Measurements from ENCODE around the gene CRYBA2.

DNA sequence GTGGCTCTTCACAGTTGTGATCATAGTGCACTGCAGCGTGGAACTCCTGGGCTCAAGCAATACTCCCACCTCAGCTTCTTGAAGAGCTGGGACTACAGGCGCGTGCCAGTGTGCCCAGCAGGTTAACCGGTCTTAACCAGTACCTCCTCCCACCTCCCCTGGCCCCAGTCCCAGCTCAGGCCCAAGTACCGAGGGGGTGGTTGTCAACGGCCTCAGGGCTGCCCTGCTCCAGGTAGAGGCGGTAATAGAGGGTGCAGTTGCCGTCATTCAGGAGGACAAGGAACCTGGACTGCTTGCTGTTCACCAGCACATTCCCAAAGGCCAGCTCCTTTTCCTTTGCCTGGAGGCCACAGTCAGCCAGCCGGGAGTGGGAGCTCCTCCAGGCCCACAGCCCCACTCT, 28.4 kb upstream of the CRYBA2 start:
- TF ChIP-seq, protein P1, sequence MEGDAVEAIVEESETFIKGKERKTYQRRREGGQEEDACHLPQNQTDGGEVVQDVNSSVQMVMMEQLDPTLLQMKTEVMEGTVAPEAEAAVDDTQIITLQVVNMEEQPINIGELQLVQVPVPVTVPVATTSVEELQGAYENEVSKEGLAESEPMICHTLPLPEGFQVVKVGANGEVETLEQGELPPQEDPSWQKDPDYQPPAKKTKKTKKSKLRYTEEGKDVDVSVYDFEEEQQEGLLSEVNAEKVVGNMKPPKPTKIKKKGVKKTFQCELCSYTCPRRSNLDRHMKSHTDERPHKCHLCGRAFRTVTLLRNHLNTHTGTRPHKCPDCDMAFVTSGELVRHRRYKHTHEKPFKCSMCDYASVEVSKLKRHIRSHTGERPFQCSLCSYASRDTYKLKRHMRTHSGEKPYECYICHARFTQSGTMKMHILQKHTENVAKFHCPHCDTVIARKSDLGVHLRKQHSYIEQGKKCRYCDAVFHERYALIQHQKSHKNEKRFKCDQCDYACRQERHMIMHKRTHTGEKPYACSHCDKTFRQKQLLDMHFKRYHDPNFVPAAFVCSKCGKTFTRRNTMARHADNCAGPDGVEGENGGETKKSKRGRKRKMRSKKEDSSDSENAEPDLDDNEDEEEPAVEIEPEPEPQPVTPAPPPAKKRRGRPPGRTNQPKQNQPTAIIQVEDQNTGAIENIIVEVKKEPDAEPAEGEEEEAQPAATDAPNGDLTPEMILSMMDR (IDR thresholded peaks at IDR 0.05; ENCODE audit: extremely low read depth in 1 of 2, insufficient read depth in 1 of 2, low read depth in 1 of 2, low read length in 2 of 2), result no peak
- TF ChIP-seq POLR2A (IDR thresholded peaks at IDR 0.05; ENCODE audit: low read depth, low read length) (no peak), POLR2AphosphoS5 (IDR thresholded peaks at IDR 0.05; ENCODE audit: insufficient read depth, low read depth, low read length) (no peak), EZH2 (IDR thresholded peaks at IDR 0.05; ENCODE audit: borderline replicate concordance, low read depth, low read length, severe bottlenecking) (no peak)
- TF ChIP-seq, protein P2, sequence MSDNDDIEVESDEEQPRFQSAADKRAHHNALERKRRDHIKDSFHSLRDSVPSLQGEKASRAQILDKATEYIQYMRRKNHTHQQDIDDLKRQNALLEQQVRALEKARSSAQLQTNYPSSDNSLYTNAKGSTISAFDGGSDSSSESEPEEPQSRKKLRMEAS (IDR thresholded peaks at IDR 0.05; ENCODE audit: insufficient read depth, insufficient read length), result no peak
